ENCODE measurements around the gene POLR2A.

POLR2A gene

DNA sequence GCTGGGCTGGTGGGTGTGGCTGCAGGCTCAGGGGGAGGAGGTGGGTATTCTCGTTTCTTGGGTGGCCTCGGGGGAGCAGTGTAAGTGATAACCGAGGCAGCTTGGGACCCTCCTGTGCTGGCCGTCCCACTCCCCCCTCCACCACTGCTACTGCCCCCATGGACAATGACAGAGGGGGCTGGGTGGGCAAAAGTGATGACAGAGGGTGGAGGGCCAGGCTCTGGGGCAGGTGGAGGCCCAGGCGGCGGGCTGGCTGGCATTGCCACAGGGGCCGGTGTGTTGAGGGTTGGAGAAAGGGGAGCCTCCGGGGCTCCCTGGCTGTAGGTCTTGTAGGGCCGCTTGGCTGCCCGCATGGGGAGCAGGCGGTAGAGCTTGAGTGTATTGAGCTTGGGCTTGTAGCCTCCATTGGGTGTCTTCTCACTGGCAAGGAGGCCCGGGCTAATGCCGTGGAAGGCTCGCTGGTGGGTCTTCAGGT lies 20.8 kb upstream of the POLR2A start:
- TF ChIP-seq REST (IDR thresholded peaks at IDR 0.05; ENCODE audit: low read depth) (no peak), TCF12 (IDR thresholded peaks at IDR 0.05; ENCODE audit: low read depth) (no peak)

DNA sequence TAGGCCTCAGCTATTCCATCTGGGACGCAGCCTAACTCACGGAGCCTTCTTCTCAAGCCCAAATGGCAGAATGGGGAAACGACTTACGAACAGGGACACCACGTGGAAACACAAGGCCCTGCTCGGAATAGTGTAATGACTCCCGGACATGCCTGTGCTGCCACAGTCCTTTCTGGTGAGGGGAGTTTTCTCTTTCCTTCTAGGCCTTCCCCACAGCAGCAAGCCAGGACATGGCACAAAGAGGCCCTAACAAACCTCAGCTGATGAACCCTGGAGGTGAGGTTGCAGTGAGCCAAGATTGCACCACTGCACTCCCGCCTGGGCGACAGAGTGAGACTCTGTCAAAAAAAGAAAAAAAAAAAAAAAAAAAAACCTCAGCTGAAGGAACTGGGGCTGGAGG lies 20.1 kb upstream of the POLR2A start:
- TF ChIP-seq CEBPB (IDR thresholded peaks at IDR 0.05), result no peak

DNA sequence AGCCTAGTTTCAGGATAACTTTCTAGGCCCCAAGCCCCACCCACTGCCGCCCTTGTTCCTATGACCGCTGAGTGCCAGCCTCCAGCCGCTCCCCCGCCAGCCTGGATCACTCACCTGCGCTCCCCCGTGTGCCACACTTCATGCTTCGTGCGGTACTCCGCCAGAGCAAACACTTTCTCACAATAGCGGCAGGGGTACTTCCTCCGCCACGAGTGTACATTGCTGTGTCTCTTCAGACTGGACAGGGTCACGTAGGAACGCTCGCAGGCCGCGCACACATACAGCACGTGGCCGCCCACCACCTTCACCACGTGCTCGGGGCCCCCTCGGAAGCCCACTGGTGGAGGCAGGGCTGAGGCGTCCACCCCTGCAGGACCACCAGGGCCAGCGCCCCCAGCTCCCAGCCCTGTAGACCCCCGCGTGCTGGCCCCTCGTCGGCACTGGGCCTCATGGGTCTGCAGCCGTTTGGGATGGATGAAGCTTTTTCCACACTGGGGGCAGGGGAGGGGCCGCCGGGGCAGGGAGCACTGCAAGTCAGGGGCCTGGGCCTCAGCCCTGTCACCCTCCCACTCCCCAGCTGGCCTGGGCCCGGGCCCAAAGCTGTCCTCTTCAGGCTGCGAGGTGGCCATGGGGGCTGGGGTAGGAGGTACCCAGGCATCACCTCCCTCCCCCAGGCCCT lies 18.4 kb upstream of the POLR2A start:
- TF ChIP-seq CREB1 (IDR thresholded peaks at IDR 0.05; ENCODE audit: low read depth) (no peak), YY1 (IDR thresholded peaks at IDR 0.05; ENCODE audit: low read depth) (no peak), TCF12 (IDR thresholded peaks at IDR 0.05; ENCODE audit: low read depth) (no peak), RAD21 (IDR thresholded peaks at IDR 0.05; ENCODE audit: low read depth) (no peak), EGR1 (IDR thresholded peaks at IDR 0.05) (no peak), FOXM1 (IDR thresholded peaks at IDR 0.05; ENCODE audit: borderline replicate concordance, low read depth) (no peak), CEBPB (IDR thresholded peaks at IDR 0.05) (no peak)
- TF ChIP-seq, protein P1, sequence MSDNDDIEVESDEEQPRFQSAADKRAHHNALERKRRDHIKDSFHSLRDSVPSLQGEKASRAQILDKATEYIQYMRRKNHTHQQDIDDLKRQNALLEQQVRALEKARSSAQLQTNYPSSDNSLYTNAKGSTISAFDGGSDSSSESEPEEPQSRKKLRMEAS (IDR thresholded peaks at IDR 0.05), result no peak

- TF ChIP-seq RAD21 (IDR thresholded peaks at IDR 0.05; ENCODE audit: low read depth), result no peak
- no peak for TF ChIP-seq TCF12 (IDR thresholded peaks at IDR 0.05; ENCODE audit: low read depth)
- TF ChIP-seq USF1 (IDR thresholded peaks at IDR 0.05), result no peak
- TF ChIP-seq, protein P1 (IDR thresholded peaks at IDR 0.05), result no peak
- no peak for TF ChIP-seq TAF1 (IDR thresholded peaks at IDR 0.05; ENCODE audit: low read depth)
- TF ChIP-seq CEBPB (IDR thresholded peaks at IDR 0.05), result no peak
- no peak for TF ChIP-seq EGR1 (IDR thresholded peaks at IDR 0.05)
- TF ChIP-seq CREB1 (IDR thresholded peaks at IDR 0.05; ENCODE audit: low read depth), result no peak
- TF ChIP-seq ZBTB7A (IDR thresholded peaks at IDR 0.05; ENCODE audit: low read depth), result no peak
- TF ChIP-seq FOXM1 (IDR thresholded peaks at IDR 0.05; ENCODE audit: borderline replicate concordance, low read depth), result no peak
- TF ChIP-seq EP300 (IDR thresholded peaks at IDR 0.05; ENCODE audit: borderline replicate concordance), result no peak
- TF ChIP-seq YY1 (IDR thresholded peaks at IDR 0.05; ENCODE audit: low read depth), result no peak
- no peak for TF ChIP-seq NFIC (IDR thresholded peaks at IDR 0.05)
- no peak for TF ChIP-seq TEAD4 (IDR thresholded peaks at IDR 0.05)
- no peak for TF ChIP-seq REST (IDR thresholded peaks at IDR 0.05; ENCODE audit: low read depth)
These were observed 17.9 kb upstream of the POLR2A start for GRCh38 chr17:7466318-7466638.

DNA sequence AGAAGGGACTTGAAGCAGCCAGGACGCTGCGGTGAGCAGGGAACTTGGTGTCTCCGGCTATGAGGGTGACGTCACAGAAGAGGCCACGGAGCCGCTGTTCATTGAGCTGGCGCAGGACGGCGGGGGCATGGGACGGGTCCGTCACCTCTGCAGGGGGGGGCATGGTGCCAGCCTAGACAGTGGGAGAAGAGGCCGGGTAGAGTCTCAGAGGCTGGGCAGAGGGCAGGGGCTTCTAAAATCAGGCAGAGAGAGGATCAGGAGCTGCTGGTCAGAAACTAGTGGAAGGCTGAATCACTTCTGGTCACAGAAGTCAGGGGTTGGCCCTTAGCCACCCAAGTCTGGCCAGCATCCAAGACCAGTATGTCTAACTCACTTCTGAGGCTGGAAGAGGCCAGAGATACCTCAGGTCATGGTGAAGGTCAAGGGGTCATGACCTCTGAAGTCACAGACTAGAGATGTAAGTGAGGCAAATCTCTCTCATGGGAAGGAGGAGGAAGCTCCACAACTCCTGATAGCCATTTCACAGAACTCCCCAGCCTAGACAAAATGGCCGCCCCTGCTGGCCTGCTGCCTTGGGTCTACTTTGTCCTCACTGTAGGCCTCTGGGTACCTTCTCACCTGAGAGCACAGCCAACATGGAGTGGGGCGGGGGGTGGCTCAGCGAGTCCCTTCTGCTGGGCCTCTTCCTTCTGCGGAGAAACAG lies 17.4 kb upstream of the POLR2A start:
- TF ChIP-seq NFIC (IDR thresholded peaks at IDR 0.05), result peak; percentile 65
- TF ChIP-seq TEAD4 (IDR thresholded peaks at IDR 0.05), result 0 out of 2 replicates have a peak, but pooled peaks have one; percentile 9
- no peak for TF ChIP-seq ZBTB7A (IDR thresholded peaks at IDR 0.05; ENCODE audit: low read depth)
- TF ChIP-seq CREB1 (IDR thresholded peaks at IDR 0.05; ENCODE audit: low read depth), result no peak
- TF ChIP-seq YY1 (IDR thresholded peaks at IDR 0.05; ENCODE audit: low read depth), result peak; percentile 83
- TF ChIP-seq TAF1 (IDR thresholded peaks at IDR 0.05; ENCODE audit: low read depth), result no peak

DNA sequence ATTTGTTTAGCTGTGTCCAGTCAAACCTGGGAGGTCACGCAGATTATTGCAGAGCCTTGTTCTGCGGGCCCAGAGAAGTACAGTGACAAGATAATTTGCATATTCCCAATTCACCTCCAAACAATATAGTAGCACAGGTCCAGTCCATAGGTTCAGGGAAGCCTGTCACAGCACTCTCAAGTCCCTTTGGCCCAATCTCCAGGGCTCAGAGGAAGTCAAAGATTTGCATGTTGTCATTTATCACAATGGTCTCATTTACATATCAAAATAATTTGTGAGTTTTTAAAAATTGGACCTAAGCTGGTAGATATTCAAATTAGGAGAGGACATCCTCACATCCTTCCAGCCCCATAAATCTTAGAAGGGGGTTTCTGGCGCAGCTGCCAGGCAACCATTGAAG lies 16.7 kb upstream of the POLR2A start:
- TF ChIP-seq ZBTB7A (IDR thresholded peaks at IDR 0.05; ENCODE audit: low read depth) (no peak), FOXM1 (IDR thresholded peaks at IDR 0.05; ENCODE audit: borderline replicate concordance, low read depth) (no peak), USF1 (IDR thresholded peaks at IDR 0.05) (no peak), NFIC (IDR thresholded peaks at IDR 0.05) (no peak), CEBPB (IDR thresholded peaks at IDR 0.05) (no peak), CREB1 (IDR thresholded peaks at IDR 0.05; ENCODE audit: low read depth) (no peak)
